GM21786 (cell line): Measurements from ENCODE around the gene JAK3.

Experiments
- ATAC-seq: cut with Tn5 transposase; IDR thresholded peaks from one replicate; pipeline ENCODE4 v1.9.1; 2021; ENCODE audit not compliant: unreplicated experiment

JAK3 gene

DNA sequence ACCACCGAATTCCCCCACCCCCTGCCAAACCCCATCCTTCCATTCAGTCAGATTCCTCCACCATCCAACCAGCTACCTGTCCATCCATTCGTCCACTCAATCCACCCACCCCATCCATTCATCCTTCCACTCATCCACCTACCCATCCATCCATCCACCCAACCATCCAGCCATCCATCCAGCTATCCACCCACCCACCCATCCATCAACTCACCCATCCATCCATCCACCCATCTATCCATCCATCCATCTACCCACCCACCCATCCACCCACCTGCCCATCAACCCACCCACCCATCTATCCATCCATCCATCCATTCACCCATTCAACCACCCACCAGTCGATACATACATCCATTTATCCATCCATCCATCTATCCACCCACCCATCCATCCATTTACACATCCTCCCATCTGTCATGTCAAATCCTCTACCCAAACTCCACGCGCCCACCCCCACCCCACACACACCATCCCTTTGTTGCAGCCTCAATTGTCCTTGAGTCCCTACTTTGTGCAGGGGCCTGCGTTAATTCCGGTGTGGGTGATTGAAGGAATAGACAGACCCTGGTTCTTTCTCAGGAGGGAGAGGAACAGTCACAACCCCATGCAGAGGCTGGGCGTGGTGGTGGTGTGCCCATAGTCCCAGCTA, 18.7 kb upstream of the JAK3 start:
- no peak for ATAC-seq

DNA sequence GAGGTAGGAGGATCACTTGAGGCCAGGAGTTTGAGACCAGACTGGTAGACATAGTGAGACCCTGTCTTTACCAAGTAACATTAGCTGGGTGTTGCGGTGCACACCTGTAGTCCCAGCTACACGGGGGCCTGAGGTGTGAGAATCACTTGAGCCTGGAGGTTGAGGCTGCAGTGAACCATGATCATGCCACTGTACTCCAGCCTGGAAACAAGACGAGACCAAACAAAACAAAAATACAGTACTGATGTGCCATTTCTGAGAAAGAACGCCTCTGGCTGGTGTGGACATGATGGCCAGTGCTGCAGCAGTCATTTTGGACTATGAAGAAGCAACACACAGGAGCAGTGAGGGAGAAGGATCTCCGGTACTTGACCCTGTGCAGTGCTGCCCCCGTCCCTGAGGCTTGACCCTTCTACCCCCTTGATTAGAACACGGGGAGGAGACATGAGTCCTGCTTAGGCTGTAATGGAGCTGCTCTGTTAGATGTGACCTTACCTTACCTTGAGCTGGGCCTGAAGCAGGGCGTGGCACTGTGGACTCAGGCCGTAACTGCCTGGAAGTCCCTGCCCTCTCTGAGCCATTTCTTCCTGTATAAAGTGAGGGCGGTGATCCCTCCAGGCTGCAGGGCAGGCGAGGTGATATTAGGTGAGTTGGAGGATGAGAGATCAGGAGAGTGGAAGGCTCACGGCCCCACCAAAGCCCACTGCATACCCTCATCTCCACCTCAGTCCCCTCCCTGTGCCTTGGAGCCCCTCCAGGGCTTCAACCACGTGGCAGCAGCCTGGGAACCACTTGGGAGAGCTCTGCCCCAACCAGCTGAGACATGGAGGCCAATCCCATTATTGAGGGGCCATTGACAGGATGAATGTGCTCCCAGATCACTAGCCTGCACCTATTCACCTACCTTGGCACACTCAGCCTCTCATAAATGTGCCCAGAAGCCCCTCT, 17.9 kb upstream of the JAK3 start:
- ATAC-seq, result no peak

DNA sequence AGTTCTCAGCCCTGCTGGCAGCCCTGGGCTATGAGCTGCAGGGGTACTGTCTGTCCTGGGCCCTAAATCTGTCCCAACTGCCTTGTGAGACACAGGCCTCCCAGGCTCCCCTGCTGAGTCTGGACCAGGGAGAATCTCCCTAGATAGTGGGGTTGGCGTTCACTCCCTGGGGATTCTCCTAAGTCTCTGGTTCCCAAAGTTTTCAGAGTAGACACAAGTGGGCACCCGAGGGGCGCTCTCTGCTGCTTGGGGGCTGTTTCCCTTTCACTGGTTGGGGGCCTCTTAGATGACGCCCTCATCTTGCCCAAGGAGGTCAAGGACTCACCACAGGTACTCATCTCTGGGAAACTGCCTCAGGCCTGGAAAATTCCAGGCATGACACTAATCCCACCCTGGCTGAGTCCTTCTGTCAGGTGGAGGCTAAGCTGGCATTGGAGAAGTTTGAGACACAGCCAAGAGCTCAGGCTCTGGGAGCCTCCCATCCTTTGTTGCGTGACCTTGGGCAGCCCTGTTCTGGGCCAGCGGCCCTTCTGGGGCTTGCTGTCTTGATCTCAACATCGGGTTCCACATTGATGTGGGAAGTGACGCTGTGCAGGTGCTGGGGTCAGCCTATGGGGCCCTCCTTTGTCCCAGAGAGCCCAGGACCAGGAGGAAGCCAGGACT, 15.9 kb upstream of the JAK3 start:
- no peak for ATAC-seq

DNA sequence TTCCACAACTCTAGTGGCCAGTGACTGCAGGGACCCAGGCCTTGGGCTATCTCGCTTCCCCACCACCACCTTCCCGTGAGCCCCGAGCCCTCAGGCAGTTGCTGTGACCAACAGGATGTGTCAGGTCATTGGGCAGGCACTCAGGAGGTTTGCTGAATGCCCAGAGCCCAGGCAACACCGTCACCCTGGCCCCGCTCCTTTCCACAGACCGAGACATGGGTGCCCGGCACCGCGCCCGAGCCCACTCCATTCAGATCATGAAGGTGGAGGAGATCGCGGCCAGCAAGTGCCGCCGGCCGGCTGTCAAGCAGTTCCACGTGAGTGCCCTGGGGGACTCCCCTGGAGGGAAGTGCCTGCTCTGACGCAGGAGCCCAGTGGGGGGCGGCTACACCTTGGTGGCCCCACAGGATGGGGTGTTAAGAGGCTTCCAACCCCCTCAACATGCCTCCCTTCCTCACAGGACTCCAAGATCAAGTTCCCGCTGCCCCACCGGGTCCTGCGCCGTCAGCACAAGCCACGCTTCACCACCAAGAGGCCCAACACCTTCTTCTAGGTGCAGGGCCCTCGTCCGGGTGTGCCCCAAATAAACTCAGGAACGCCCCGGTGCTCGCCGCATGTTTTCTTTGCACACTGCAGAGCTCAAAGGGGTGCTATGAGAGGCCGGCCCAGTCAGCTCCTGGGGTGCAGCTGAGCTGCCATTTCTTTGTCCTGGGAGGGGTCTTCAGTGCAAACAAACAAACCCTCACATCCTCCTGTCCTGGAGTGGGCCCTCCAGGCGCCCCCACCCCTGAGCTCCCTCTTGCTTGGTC, 15.1 kb upstream of the JAK3 start:
- no peak for ATAC-seq

DNA sequence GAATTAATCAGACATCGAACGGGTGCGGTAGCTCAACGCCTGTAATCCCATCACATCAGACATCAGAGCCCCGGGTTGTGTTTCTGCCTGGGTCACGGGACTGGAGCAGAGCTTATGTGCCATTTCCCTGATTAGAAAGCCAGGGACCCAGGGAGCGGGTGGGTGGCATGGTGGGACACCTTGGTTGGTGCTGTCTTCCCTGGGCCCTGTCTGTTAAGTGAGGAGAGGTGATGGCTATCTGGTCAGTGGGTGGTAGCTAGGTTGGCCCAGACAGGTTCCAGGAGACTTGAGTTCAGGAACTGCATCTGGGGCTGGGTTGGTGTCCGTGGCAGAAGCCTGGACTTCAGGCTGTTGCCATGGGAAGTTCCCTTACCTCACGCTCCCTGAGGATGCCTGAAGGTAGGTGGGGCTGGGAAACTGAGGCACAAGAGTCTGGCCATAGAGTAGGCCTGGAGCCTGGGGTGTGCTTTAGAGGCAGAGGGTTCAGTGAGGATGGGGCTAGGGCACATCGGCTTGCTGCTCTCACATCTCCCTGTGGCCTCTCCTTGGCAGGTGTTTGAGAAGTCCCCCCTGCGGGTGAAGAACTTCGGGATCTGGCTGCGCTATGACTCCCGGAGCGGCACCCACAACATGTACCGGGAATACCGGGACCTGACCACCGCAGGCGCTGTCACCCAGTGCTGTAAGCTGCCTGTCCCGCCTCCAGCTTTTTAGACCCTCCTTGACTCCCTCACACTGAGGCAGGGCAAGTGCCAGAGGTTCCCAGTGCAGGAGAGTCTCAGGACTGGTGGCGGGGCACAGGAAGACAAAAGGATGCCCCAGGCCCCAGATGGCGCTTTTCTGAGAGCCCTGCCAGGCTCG, 14.0 kb upstream of the JAK3 start:
- ATAC-seq, result no peak

DNA sequence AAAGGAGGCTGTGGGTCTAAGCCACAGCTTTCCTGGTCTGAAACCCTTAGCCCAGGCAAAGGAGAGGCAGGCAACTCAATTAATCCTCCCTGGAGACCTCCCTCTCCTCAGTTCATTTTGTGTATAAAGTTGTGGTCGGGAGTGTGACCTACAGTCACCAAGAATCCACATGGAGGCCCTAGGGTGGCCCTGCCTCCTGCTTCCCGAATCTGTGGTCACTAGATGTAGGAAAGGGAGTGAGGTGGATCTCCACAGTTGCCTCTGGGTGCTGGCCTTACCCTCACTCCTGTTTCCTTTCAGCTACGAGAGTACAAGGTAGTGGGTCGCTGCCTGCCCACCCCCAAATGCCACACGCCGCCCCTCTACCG, 13.2 kb upstream of the JAK3 start:
- ATAC-seq, result no peak

DNA sequence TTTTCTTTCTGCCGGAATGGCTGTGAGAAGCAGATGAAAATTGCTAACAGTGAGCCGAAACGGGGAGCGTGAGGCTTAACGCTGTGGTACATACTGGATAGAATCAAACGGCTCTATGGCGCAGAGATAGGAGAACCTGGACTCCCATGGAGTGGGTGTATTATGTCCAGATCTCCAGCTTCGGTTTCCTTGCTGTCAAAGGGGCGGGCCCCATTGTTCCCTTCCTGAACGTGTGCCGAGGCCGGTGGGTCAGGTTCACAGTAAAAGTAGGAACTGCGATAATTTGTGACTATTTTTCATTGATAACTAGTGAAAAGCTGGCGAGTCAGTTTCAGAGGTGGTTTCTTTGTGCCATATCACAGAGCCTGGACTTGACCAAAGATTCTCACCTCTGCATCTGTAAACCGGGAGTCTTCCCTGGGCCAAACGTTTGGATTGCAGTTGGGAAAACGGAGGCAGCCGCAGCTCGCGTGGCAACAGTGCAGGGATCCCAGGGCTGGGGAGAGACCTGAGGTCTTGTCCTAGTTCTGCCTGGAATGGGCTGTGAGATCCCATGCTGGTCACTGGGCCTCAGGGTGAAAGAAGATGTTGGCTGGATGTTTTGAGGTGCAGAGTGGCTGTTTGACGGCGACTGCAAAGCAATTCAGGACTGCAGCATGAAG, 12.7 kb upstream of the JAK3 start:
- no peak for ATAC-seq

DNA sequence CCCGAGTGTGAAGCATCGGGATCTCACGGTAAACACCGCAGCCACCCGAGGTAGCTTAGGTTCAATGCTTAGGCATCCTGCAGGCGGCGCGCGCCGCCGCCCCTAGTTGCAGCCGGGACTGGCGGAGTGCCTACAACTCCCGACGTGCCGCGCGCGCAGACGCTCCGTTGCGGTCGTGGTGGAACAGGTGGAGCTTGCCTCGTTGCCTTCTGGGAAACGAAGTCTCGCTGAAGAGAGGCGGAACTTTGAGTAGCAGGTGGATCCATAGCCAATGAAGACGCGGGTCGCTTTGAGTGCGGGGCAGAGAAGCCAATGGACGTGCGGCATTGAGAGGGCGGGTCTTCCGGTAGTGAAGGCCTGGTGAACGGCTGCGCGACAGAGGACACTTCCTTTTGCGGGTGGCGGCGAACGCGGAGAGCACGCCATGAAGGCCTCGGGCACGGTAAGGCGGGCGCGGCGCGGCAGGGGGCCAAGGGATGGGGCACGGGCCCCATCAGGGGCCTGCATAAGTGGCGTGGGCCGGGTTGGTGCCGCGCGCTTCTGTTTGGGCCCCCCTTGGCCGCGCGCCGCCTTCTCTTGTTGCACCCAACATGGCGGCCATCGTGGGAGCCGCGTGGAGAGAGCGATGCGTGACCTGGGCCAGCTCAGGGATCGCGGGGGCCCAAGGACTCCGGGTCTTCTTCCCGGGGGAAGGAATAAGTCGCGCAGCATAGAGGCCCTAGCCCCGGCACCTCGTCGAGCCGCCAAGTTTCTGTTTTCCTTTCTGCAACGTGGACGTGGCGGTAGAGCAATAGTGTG, 11.9 kb upstream of the JAK3 start, which contains the start of gene RPL18A:
RPL18A (plus strand) TSS at position 378 of the 798 bp plus-strand sequence; CDS start at position 425, 47 bp downstream.
- ATAC-seq, result peak; percentile 95

DNA sequence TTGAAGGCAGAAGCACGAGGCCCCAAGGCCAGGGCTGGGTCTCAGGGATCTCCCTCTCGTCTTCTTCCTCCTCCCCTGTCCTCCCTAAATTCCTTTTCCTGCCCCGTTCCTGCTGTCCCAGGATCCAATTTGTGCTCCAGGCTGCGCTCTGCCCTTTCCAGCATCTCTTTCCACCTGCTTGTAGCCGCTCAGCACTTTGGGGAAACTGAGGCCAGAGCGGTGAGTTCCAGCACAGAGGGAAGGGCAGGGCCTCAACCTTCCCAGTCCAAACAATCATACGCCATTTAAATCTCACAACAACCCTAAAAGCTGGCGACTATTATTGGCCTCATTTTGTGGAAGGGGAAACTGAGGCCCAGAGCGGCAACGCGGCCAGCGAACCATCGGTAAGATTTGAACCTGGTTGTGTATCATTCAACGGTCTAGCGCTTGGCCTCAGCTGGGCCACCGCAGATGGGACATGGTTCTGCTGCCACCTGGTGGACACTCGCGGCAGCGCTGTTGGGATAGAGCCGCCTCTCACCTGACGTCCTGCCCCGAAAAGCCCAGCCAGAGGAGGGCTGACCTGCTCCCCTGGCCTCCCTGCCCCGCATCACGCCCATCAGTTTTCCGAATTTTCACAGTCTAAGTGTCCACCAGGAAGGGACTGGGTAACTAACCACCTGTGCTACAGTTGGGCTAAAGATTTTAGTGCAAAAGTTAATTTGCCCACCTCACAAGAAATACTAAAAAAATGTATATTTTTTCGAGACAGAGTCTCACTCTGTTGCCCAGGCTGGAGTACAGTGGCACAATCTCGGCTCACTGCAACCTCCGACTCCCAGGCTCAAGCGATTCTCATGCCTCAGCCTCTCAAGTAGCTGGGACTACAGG, 7.7 kb upstream of the JAK3 start:
- ATAC-seq, result no peak

DNA sequence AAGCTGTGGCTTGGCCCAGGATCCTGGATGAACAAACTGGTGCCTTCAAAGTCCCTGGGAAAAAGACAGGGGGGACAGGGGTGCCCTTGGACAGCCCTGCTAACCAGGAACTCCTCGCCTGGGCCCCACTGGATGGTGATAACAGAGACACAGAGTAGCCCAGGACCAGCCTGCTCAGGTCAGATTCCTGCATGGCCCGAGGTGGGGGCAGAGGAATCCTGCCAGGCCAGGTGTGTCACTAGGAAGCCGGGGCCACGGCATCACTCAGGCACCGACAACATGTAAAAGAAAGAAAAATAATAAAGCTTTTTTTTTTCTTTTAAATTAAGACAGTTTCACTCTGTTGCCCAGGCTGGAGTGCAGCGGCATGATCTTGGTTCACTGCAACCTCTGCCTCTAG, 6.3 kb upstream of the JAK3 start:
- no peak for ATAC-seq

DNA sequence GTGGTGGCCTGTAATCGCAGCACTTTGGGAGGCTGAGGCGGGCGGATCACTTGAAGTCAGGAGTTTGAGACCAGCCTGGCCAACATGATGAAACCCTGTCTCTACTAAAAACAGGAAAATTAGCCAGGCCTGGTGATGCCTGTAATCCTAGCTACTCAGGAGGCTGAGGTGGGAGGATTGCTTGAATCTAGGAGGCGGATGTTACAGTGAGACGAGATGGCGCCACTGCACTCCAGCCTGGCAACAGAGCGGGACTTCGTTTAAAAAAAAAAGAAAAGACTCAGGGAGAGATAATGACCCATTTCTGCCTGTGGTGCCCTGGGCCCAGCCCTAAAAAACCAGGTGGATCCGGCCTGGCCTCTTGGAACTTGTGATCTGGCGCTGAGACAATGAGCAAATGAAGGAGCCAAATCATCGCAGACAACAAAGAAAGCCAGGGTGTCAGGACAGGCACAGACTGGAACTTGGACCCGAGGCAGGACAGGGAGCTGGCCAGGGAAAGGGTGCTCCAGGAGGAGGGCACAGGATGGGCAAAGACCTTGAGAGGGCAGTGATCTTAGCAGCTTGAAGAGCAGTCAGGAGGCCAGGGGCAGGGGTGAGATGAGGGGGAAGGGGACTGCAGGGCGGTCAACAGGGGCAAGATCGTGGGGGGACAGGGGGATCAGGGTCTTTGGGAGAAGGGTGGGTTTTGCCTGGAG, 962 bp upstream of the JAK3 start:
- no peak for ATAC-seq

DNA sequence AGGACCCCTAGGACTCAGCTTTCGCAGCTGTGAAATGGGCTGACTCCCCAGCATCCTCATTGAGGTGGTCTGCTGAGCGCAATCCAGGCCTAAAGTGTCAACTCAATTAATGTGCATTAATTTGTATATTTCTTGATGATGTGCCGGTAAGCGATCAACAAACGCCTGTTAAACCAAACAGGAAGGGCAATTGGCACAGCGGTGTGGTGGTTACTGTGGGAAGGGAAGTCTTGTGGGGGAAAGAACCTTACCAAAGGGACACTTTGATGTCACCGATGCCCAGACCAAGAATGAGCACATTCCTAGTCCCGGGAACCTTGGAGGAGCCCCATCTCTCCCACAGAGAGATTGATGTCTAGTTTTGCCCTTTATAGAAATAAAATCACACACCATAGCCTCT, 1.6 kb downstream of the JAK3 start:
- no peak for ATAC-seq

DNA sequence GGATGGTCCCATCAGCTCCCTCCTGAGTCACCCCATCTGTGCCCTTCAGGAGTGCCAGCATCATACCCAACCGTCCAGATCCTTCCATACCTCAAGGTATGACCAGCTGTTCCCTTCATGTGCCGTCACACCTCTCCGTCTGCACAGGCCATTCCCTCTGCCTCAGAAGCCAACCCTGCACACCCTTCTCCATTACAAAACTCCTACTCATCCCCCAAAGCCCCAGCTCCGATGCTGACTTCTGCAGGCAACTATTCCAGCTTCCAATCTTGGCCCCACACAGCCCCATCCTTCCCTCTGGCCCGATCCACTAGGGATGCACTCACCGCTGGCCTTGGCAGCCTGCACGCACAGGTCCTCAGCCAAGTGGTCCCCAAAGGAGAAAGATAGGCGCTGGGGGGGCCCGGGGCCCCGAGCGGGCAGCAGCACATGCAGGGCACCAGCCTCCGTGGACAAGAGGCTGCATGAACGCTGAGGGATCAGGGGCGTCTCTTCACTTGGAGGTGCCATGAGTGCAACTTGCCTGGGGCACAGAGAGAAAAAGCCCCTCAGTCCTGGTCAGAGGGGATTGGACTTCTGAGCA, 3.8 kb downstream of the JAK3 start:
- ATAC-seq, result no peak

DNA sequence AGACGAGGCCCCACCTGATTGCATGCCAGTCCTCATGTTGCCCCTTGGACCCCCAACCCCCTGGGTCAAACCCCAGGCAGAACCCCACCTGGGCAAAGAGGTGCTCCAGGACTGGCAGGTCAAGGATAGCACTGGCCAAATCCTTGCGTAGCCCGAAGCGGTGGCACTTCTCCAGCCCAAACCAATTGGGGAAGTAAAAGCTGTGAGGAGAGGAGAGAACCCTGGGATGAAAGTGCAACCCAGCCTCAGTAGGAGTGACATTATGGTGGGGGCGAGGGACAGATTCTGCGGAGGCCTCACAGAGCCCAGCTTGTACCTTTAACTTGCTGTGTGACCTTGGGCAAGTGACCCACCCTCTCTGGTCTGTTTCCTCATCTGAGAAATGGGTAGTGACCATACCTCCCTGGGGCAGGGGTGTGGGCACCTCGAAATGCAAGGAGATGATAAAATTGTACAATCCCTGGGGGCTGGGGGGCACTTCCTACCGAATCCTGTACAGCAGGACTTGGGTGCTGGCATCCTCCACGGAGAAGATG, 4.4 kb downstream of the JAK3 start:
- ATAC-seq, result no peak

DNA sequence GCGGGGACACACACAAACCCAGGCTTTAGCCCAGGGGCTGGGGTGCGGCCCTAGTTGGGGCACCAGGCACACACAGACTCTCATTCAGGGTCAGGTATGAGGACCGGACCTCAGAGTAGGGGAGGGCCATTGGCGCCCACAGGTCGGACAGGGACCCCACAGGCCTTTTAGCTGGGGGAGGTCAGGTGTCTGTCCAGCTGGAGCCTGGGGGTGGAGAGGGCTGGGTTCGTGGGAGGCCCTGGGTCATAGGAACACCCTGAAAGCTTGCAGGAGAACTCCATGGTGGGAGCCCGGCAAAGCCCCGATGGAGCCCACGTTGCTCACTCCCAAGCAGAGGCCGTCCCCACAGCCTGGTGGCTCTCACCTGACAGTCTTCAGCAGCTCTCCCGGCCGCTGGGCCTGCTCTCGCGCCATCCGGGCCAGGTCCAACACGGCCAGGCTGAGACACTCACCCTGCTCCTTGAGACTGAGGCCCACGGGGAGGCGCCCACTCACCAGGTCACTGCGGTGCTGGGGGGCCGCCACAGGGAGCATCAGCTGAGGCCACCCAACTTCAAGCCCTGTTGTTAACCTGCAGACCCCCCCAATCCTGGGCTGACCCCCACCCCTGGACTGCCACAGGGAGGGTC, 5.0 kb downstream of the JAK3 start:
- ATAC-seq, result no peak
